ENCODE results near the gene CRPPA.
"Not testable (repeated sequence)": the region's sequence is repeated elsewhere in the genome, so short reads cannot be mapped to it uniquely, and the experiment has no call there.

Gene CRPPA

DNA sequence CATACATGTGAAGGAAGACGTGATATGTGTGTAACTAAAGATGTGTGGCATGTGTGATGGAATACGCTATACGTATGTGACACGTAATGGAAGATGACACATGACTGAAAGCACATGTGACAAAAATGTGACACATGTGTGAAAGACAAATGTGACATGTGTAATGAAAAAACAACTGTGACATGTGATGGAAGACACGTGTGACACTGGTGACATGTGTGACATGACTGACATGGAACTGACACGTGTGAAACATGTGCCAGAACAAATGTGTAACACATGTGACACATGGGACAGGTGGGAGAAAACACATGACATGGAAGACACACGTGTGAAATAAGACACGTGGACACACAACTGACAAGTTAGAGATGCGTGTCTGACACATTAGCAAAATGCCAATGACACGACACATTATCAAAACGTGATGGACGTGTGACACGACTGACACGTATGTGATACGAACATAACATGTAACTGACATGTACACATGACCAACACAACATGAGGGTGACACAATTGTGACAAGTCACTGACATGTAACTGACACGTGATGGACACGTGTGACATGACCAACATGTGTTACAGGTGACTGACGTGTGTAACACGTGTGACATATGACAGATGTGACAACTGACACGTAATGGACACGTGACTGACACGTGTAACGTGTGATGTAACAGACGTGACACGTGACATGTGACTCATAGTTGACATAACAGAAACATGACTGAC lies 24.4 kb downstream of the CRPPA start:
- no peak for DNase-seq

DNA sequence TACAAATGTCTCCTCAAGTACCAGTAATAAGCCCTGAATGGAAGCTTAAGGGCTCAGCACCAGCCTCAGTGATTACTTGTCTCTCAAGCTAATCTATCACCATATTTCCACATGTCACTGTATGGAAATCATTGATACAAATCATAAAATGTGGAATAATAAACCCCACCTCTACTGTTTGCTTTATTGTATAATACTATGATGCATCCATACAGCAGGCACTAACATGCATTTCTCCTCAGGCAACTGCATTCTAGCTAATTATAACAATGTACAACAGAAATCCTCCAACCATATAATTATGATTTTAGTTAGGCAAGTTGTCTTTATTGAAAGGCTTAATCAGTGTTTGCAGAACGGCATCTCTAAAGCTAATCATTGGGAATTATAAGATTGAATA lies 26.2 kb downstream of the CRPPA start:
- DNase-seq = no peak

DNA sequence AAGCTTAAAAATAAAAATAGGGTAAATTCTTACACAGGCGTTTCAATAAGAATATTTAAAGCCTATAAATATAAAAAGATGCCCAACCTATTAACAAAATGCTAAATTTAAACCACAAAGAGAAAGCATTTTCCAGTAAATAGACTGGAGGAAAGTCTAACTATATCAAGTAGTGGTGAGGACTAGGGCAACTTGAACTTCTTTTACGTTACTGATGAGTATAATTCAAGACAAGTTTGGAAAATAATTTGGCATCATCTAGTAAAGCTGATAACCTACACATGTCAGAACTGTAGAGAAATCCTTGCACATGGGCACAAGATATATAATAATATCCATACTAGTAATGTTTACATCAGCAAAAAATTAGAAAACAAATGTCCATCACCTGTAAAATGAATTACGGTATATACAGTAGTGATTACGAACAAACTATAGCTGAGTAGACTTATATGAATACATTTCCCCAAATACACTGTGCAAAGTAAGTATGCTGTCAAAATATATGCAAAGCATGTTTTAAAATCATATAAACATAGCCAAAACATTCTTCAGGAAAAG lies 27.4 kb downstream of the CRPPA start:
- DNase-seq = no peak

DNA sequence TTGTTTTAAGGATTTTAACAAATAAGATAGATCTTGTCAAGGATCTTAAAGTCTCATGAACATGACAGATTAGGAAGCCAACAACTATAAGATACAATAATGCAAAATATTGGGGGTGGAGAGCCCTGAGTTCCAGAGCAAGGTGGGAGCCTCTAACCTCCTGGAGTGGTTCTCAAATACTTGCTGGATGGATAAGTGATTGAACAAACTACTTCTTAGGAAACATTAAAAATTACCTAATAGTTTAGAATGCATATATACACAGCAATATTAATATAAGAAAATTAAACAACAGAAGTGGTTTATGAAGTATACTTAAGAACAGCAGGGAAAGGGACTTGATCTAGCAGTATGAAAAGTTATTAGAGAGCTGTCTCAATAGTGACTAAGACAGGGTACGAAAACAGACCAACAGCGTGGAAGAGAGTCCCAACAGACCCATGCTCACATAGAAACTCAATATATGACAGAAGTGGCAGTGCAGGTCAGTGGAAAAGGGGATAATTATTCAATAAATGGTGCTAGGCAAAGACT lies 28.3 kb downstream of the CRPPA start:
- DNase-seq = no peak

DNA sequence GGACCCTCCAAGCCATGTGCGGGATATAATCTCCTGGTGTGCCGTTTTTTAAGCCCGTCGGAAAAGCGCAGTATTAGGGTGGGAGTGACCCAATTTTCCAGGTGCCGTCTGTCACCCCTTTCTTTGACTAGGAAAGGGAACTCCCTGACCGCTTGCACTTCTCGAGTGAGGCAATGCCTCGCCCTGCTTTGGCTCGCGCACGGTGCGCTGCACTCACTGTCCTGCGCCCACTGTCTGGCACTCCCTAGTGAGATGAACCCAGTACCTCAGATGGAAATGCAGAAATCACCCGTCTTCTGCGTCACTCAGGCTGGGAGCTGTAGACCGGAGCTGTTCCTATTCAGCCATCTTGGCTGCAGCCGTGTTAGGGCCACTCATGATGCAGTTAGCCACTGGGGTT lies 37.6 kb downstream of the CRPPA start:
- DNase-seq = not testable (repeated sequence)

DNA sequence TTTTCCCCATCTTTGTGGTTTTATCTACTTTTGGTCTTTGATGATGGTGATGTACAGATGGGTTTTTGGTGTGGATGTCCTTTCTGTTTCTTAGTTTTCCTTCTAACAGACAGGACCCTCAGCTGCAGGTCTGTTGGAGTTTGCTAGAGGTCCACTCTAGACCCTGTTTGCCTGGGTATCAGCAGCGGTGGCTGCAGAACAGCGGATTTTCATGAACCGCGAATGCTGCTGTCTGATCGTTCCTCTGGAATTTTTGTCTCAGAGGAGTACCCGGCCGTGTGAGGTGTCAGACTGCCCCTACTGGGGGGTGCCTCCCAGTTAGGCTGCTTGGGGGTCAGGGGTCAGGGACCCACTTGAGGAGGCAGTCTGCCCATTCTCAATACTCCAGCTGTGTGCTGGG lies 38.2 kb downstream of the CRPPA start:
- DNase-seq = not testable (repeated sequence)
